ENCODE measurements around the gene LTBP1. TPM values are rescaled to one million over a fixed set of nuclear protein-coding genes. Genes with fewer than 3 reads are reported as not detected.

LTBP1 gene
- total and polyA plus RNA-seq, 2 experiments from 2014 or later: 15.7 to 49.8 TPM

DNA sequence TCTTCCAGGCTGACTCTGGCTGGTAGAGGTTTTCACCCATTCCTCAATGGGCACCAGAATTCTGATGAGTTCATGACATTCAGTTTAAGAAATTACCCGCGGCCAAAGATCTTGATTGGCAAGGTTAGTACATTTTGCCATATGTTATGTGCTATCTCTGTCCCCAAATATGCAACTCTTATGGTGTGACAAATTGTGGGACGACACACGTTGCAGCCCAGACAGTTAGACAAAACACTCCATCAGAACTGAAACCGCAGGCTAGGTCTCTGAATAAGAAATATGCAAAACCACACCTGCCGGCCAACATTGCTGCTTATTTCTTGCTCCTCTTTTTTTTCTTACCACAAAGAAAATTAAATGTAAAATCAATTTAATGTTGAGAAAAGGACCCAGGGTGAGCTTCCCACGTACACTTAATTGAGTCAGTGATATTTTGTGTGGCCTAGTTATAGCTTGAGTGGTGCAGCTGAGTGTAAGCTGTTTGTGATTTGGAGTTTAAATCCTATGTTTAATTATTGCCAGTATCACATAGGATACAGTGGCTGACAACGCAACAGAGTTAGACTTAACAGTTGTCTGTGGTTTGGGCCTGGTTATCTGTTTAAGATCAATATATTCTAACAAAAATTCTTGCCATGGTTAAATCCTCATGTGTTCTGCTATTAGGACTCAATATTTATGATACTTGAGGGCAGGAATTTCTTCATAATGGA lies 35.7 kb upstream of the LTBP1 start:
- Histone ChIP-seq H3K27ac (ENCODE audit: low read depth) (no peak overlapping the region), H3K4me1 (ENCODE audit: insufficient read depth) (no peaks in the 10 kb centered on the region), H3K4me2 (no peak overlapping the region), H3K4me3 (no peak overlapping the region), H3K36me3 (ENCODE audit: insufficient read depth) (no peaks in the 10 kb centered on the region), H4K20me1 (replicated peaks; ENCODE audit: insufficient read depth) (no peaks in the 10 kb centered on the region), H3K9me2 (ENCODE audit: insufficient read depth) (no peaks in the 10 kb centered on the region), H2AFZ (0 out of 2 replicates have a peak overlapping the region, but pooled peaks have one; percentile 56), H3K79me2 (replicated peaks; ENCODE audit: insufficient read depth) (no peaks in the 10 kb centered on the region), H3F3A (replicated peaks; ENCODE audit: low read depth) (no peaks in the 10 kb centered on the region), H3K27me3 (ENCODE audit: insufficient read depth) (no peaks in the 10 kb centered on the region)
- Mint-ChIP-seq H3K27me3 (ENCODE audit: insufficient read depth, low read depth, poor library complexity) (peaks cover 4% of the 10 kb centered on the region), H3K4me1 (no peaks in the 10 kb centered on the region), H3K27ac (no peak overlapping the region), H3K4me3 (no peak overlapping the region), H3K36me3 (ENCODE audit: low read depth) (no peaks in the 10 kb centered on the region), H3K9me3 (peaks cover 2% of the 10 kb centered on the region; the same call in 1 of the 3 replicates)
- TF ChIP-seq CREB1 (CRISPR knock-in tag; IDR thresholded peaks at IDR 0.05; ENCODE audit: low read depth): no peak
- DNase-seq (ENCODE audit: low spot score): no peak
- ATAC-seq: no peak

DNA sequence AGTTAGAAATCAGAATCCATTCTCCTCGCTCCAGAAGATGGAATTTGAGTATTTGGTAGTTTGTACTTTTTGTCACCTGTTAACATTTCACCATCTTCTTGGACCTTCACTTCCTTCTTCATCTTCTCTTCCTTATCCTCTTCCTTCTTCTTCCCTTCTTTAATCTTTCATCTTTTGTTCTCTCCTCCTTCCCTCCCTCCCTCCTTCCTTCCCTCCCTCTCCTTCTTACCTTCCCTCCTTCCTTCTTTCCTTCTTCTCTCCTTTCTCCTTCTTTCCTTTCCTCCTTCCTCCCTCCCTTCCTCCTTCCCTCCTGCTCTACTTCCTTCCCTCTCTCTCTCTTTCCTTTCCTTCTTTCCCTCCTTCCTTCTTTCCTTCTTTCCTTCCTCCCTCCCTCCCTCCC lies 31.1 kb upstream of the LTBP1 start:
- no peak for TF ChIP-seq NANOG (IDR thresholded peaks at IDR 0.05; ENCODE audit: borderline replicate concordance)
- no peak for TF ChIP-seq EZH2 (IDR thresholded peaks at IDR 0.05; ENCODE audit: low read depth, unreplicated experiment)
- TF ChIP-seq STAT1 (IDR thresholded peaks at IDR 0.05; ENCODE audit: unreplicated experiment): no peak
- TF ChIP-seq, protein P1, sequence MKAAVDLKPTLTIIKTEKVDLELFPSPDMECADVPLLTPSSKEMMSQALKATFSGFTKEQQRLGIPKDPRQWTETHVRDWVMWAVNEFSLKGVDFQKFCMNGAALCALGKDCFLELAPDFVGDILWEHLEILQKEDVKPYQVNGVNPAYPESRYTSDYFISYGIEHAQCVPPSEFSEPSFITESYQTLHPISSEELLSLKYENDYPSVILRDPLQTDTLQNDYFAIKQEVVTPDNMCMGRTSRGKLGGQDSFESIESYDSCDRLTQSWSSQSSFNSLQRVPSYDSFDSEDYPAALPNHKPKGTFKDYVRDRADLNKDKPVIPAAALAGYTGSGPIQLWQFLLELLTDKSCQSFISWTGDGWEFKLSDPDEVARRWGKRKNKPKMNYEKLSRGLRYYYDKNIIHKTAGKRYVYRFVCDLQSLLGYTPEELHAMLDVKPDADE (IDR thresholded peaks at IDR 0.05): no peak
- no peaks in the 10 kb centered on the region for H3K27me3 ChIP-seq (ENCODE audit: insufficient read depth)
- H3K4me2 ChIP-seq: no peak overlapping the region
- H3K36me3 ChIP-seq (ENCODE audit: insufficient read depth): no peaks in the 10 kb centered on the region
- no peaks in the 10 kb centered on the region for H3K9me2 ChIP-seq (ENCODE audit: insufficient read depth)
- ATAC-seq (no peak), DNase-seq (ENCODE audit: low spot score) (no peak)
- H4K20me1 ChIP-seq (replicated peaks; ENCODE audit: insufficient read depth): no peaks in the 10 kb centered on the region
- Mint-ChIP-seq H3K27me3 (ENCODE audit: insufficient read depth, low read depth, poor library complexity) (peaks cover 7% of the 10 kb centered on the region), H3K27ac (no peak overlapping the region), H3K4me1 (no peaks in the 10 kb centered on the region), H3K36me3 (ENCODE audit: low read depth) (no peaks in the 10 kb centered on the region), H3K4me3 (no peak overlapping the region), H3K9me3 (peaks cover 2% of the 10 kb centered on the region; the same call in 1 of the 3 replicates)
- no peak overlapping the region for H3K27ac ChIP-seq (ENCODE audit: low read depth)
- no peaks in the 10 kb centered on the region for H3K4me1 ChIP-seq (ENCODE audit: insufficient read depth)
- no peak overlapping the region for H3K4me3 ChIP-seq
- no peak overlapping the region for H2AFZ ChIP-seq
- H3K79me2 ChIP-seq (replicated peaks; ENCODE audit: insufficient read depth): no peaks in the 10 kb centered on the region
- no peaks in the 10 kb centered on the region for H3F3A ChIP-seq (replicated peaks; ENCODE audit: low read depth)

DNA sequence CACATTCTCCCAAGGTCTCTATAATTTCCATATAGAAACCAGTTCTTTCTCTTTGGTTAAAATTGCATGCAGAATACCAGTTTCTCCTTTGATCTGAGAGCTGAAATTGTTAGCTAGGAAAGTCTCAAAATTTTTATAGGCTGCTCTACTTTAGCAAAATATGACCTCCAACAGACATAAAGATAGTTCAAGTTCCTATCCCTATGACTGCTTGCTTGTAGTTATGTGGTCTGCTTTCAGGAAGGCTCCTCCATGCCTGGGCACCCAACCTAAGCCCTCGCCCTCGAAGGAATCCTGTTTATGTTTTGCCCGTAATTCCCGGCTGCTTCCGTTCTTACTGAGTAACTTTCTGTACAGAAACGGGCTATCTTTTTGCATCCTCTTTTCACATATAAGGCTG lies 28.0 kb upstream of the LTBP1 start:
- Histone ChIP-seq H3F3A (replicated peaks; ENCODE audit: low read depth) (no peaks in the 10 kb centered on the region), H3K9me2 (ENCODE audit: insufficient read depth) (0 out of 2 replicates have a peak, but pooled peaks cover 4% of the 10 kb centered on the region), H3K4me1 (ENCODE audit: insufficient read depth) (no peaks in the 10 kb centered on the region), H3K36me3 (ENCODE audit: insufficient read depth) (no peaks in the 10 kb centered on the region), H2AFZ (0 out of 2 replicates have a peak overlapping the region, but pooled peaks have one; percentile 56), H3K27me3 (ENCODE audit: insufficient read depth) (no peaks in the 10 kb centered on the region), H3K79me2 (replicated peaks; ENCODE audit: insufficient read depth) (no peaks in the 10 kb centered on the region), H3K27ac (ENCODE audit: low read depth) (no peak overlapping the region), H3K4me3 (no peak overlapping the region), H4K20me1 (replicated peaks; ENCODE audit: insufficient read depth) (no peaks in the 10 kb centered on the region), H3K4me2 (no peak overlapping the region)
- peaks cover 5% of the 10 kb centered on the region; the same call in 1 of the 3 replicates for H3K9me3 Mint-ChIP-seq
- no peak overlapping the region for H3K4me3 Mint-ChIP-seq
- no peaks in the 10 kb centered on the region for H3K36me3 Mint-ChIP-seq (ENCODE audit: low read depth)
- H3K4me1 Mint-ChIP-seq: no peaks in the 10 kb centered on the region
- DNase-seq (ENCODE audit: low spot score) (no peak), ATAC-seq (no peak)
- H3K27me3 Mint-ChIP-seq (ENCODE audit: insufficient read depth, low read depth, poor library complexity): peaks cover 4% of the 10 kb centered on the region
- H3K27ac Mint-ChIP-seq: no peak overlapping the region
- TF ChIP-seq CREB1 (CRISPR knock-in tag; IDR thresholded peaks at IDR 0.05; ENCODE audit: low read depth): no peak
- TF ChIP-seq NANOG (IDR thresholded peaks at IDR 0.05; ENCODE audit: borderline replicate concordance): no peak
- TF ChIP-seq EZH2phosphoT487 (IDR thresholded peaks at IDR 0.05; ENCODE audit: unreplicated experiment): no peak
- TF ChIP-seq, protein P2, sequence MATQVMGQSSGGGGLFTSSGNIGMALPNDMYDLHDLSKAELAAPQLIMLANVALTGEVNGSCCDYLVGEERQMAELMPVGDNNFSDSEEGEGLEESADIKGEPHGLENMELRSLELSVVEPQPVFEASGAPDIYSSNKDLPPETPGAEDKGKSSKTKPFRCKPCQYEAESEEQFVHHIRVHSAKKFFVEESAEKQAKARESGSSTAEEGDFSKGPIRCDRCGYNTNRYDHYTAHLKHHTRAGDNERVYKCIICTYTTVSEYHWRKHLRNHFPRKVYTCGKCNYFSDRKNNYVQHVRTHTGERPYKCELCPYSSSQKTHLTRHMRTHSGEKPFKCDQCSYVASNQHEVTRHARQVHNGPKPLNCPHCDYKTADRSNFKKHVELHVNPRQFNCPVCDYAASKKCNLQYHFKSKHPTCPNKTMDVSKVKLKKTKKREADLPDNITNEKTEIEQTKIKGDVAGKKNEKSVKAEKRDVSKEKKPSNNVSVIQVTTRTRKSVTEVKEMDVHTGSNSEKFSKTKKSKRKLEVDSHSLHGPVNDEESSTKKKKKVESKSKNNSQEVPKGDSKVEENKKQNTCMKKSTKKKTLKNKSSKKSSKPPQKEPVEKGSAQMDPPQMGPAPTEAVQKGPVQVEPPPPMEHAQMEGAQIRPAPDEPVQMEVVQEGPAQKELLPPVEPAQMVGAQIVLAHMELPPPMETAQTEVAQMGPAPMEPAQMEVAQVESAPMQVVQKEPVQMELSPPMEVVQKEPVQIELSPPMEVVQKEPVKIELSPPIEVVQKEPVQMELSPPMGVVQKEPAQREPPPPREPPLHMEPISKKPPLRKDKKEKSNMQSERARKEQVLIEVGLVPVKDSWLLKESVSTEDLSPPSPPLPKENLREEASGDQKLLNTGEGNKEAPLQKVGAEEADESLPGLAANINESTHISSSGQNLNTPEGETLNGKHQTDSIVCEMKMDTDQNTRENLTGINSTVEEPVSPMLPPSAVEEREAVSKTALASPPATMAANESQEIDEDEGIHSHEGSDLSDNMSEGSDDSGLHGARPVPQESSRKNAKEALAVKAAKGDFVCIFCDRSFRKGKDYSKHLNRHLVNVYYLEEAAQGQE (IDR thresholded peaks at IDR 0.05; ENCODE audit: unreplicated experiment): no peak
- TF ChIP-seq, protein P1 (IDR thresholded peaks at IDR 0.05): no peak
- TF ChIP-seq ZNF331 (CRISPR knock-in tag; IDR thresholded peaks at IDR 0.05; ENCODE audit: low read depth): no peak
- TF ChIP-seq POLR2AphosphoS5 (IDR thresholded peaks at IDR 0.05; ENCODE audit: low read depth): no peak
- TF ChIP-seq JUNB (IDR thresholded peaks at IDR 0.05; ENCODE audit: unreplicated experiment): no peak
- TF ChIP-seq STAT1 (IDR thresholded peaks at IDR 0.05; ENCODE audit: unreplicated experiment): no peak
- TF ChIP-seq ZNF114 (CRISPR knock-in tag; IDR thresholded peaks at IDR 0.05): no peak

Data from GM23338 (cell line).